HG02678 (cell line): ENCODE measurements around the gene RBMS1.

ENCODE experiments used
- ATAC-seq: cut with Tn5 transposase; IDR thresholded peaks from one replicate; pipeline ENCODE4 v1.9.1; 2021; ENCODE audit warnings: mild to moderate bottlenecking, moderate library complexity; ENCODE audit not compliant: unreplicated experiment

Gene RBMS1

GRCh38 chr2:160310118-160310828 is 183.3 kb downstream of the RBMS1 start:
- ATAC-seq: no peak

- no peak for ATAC-seq
Measured at GRCh38 chr2:160309585-160309984, 184.0 kb downstream of the RBMS1 start.

DNA sequence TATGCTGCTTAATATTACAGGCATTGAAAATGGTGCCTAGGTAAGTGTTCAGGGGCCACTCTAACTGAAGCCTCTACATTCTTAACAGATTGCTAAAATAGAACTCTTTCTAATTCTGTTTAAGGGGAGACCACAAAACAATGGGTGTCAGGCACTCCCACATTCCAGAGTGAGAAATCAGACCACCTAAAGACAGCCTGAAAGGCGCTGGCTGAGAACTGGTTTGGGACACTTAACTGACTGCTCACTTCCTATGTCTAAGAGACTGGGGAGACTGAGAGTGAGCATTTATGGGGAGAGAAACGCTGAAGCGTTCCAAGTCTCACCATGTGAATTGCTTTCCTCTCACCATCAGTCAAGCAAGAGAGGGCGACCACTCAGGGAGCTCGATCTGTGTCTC is 184.7 kb downstream of the RBMS1 start:
- ATAC-seq: no peak

- no peak for ATAC-seq
Measured at GRCh38 chr2:160308476-160308875, 185.1 kb downstream of the RBMS1 start.

GRCh38 chr2:160306985-160307384 is 186.6 kb downstream of the RBMS1 start:
- no peak for ATAC-seq

DNA sequence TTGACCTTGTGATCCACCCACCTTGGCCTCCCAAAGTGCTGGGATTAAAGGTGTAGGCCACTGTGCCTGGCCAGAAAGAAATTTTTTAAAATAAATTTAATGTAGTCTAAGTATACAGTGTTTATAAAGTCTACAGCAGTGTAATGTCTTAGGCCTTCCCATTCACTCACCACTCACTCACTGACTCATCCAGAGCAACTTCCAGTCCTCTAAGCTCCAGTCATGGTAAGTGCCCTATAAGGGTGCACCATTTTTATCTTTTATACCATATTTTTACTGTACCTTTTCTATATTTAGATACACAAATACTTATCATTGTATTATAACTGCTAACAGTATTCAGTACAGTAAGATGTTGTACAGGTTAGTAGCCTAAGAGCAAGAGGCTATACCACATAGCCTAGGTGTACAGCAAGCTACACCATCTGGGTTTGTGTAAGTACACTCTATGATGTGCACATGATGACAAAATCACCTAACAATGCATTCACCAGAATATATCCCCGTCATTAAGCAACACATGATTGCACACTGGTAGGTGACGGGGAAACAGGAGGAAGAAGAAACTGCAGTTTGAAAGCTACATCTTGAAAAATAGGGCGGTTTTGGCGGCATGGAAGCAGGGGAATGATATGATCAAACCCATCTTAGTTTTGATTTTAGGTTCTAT is 188.4 kb downstream of the RBMS1 start:
- ATAC-seq: no peak

GRCh38 chr2:160303527-160303926 is 190.1 kb downstream of the RBMS1 start:
- ATAC-seq: no peak

- ATAC-seq: no peak
Measured at GRCh38 chr2:160303076-160303475, 190.5 kb downstream of the RBMS1 start.

DNA sequence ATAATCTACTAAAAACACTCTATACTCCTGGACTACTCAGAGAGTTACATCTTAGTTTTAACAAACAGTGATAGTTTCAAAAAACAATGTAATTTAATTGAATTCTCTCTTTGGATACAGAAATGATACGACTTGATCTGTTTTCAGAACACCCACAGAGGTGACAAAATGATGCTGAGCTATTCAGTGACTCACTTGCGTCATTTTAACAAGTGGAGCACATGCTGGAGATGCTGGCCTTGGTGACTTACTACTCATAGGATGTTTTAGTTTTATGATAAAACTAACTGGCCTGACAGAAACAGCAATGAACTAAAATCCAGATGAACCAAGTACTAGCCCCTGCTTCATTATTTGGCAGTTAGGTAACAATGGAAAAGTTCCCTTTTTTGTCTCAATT is 192.2 kb downstream of the RBMS1 start:
- no peak for ATAC-seq

GRCh38 chr2:160300203-160300602 is 193.4 kb downstream of the RBMS1 start:
- no peak for ATAC-seq

GRCh38 chr2:160299540-160299939 is 194.1 kb downstream of the RBMS1 start:
- no peak for ATAC-seq

- ATAC-seq: no peak
Measured at GRCh38 chr2:160298960-160299359, 194.6 kb downstream of the RBMS1 start.

DNA sequence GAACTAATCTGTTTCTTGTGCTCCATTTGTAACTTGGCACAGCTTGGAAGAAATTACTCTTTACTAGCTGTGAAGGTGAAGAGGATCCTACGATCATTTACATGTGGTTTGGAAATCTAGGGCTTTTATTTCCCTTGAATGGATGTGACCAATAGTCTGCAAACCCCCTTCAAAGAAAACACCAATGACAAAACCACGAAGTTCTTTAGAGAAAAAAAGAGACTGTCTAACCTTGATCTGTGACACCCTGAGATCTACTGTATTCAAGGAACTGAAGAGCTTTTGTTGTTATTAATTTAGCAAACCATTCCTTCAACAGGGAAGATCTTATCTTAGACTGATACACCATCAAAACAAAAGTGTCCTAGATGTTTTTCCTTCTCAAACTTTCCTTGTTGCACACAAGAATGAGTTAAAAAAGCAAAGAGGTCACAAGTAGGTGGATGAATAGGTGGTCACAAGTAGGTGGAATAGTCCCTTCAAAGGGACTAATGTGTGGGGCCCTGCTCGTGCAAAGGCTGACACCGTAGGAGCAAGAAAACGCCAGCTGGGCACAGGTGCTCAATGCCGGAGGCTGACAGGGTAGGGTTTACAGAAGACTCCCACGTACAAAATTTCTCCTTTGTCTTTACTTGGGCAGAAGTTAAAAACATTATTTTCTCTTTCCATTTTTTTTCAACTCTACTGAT is 197.9 kb downstream of the RBMS1 start:
- ATAC-seq: no peak

- ATAC-seq: no peak
Measured at GRCh38 chr2:160294889-160295288, 198.7 kb downstream of the RBMS1 start.

DNA sequence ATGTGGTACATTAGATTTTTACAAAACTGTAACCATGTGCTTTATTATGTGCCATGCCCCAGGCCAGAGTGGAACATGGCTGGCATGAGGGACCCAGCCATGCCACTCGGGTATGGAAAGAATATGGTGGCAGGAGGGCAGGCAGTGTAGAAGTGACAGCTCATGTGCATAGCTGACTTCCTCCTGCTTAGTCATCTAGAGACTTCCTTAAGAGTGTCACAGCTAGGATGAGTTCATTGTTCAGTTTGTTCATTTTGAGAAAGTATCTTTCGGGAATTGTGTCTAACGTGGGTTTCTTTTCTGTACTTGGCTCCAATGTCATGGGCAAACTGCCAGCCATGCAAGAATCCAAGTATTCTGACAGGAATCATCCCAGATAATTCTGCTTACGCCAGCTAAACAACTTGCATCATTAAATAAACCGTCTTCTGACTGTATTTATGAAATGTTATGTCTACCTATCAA is 199.2 kb downstream of the RBMS1 start:
- ATAC-seq: no peak

GRCh38 chr2:160293391-160294091 is 200.1 kb downstream of the RBMS1 start:
- ATAC-seq: no peak

- ATAC-seq: no peak
Measured at GRCh38 chr2:160292225-160292624, 201.4 kb downstream of the RBMS1 start.

DNA sequence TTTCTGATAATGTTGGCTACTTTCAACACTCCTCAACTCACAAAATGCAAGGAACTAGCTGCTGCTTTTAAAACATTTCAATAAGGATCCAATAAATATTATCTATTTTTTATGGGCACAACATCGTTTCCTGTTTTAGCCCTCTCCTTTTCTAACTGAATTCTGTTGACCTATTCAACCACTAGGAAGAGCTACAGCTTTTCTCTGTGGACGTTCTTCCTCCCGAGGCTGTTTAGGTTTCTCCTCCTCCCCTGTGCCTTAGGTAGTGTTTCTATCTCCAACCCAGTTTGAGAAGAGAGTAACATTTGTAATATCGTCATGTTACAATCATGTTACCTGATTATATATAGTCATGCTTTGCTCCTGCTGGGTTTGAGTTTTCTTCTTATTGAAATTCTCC is 202.2 kb downstream of the RBMS1 start:
- ATAC-seq: no peak

- no peak for ATAC-seq
Measured at GRCh38 chr2:160290598-160290997, 203.0 kb downstream of the RBMS1 start.

- no peak for ATAC-seq
Measured at GRCh38 chr2:160289831-160290230, 203.8 kb downstream of the RBMS1 start.

- no peak for ATAC-seq
Measured at GRCh38 chr2:160289126-160289525, 204.5 kb downstream of the RBMS1 start.
